Type B pancreatic cell (in vitro differentiated cells): Measurements from ENCODE around the gene PYROXD2. TPM values are rescaled to one million over a fixed set of nuclear protein-coding genes. Genes with fewer than 3 reads are reported as not detected.

Source experiments
- DNase-seq: peaks from one replicate; pipeline ENCODE4 v3.0.0; 2021; ENCODE audit warnings: mixed read lengths; ENCODE audit not compliant: unreplicated experiment; ENCODE audit errors: extremely low spot score
- H3K27ac Mint-ChIP-seq: 2 replicates; pipeline ENCODE4 v1.8.0; 2021; ENCODE audit warnings: mild to moderate bottlenecking, mixed read lengths
- H3K27me3 Mint-ChIP-seq: 2 replicates; pipeline ENCODE4 v1.8.0; 2021; ENCODE audit warnings: mixed read lengths
- H3K36me3 Mint-ChIP-seq: 2 replicates; pipeline ENCODE4 v1.8.0; 2021; ENCODE audit warnings: mixed read lengths
- H3K4me1 Mint-ChIP-seq: one replicate; pipeline ENCODE4 v1.8.0; 2021; ENCODE audit warnings: mixed read lengths; ENCODE audit not compliant: unreplicated experiment
- H3K4me3 Mint-ChIP-seq: 2 replicates; pipeline ENCODE4 v1.8.0; 2021; ENCODE audit warnings: mild to moderate bottlenecking, mixed read lengths
- H3K9me3 Mint-ChIP-seq: 2 replicates; pipeline ENCODE4 v1.8.0; 2021; ENCODE audit warnings: mixed read lengths
- total RNA-seq: library from RNA; stranded (reverse); gene quantifications from 2 replicates; pipeline ENCODE4 v1.2.1, GENCODE V29; 2021; ENCODE audit warnings: low replicate concordance
- TF ChIP-seq, protein P1 (sequence below): fragments of 200-600 bp; sonication (generic); conservative IDR thresholded peaks from 2 replicates; pipeline ENCODE4 v1.5.0; 2021; ENCODE audit warnings: antibody characterized with exemption, mild to moderate bottlenecking

PYROXD2 gene
- total RNA-seq, 1 donor from 2014 or later = 14.9 TPM

GRCh38 chr10:98364432-98365102, 50.4 kb downstream of the PYROXD2 start:
- H3K27me3 Mint-ChIP-seq = peaks cover 10% of the 10 kb centered on the region
- H3K4me3 Mint-ChIP-seq = no peak overlapping the region
- peaks cover 11% of the 10 kb centered on the region for H3K9me3 Mint-ChIP-seq
- no peak for DNase-seq
- H3K4me1 Mint-ChIP-seq = peaks cover 49% of the 10 kb centered on the region
- peak overlapping the region; percentile 66 for H3K27ac Mint-ChIP-seq
- H3K36me3 Mint-ChIP-seq = no peaks in the 10 kb centered on the region
- TF ChIP-seq, protein P1, sequence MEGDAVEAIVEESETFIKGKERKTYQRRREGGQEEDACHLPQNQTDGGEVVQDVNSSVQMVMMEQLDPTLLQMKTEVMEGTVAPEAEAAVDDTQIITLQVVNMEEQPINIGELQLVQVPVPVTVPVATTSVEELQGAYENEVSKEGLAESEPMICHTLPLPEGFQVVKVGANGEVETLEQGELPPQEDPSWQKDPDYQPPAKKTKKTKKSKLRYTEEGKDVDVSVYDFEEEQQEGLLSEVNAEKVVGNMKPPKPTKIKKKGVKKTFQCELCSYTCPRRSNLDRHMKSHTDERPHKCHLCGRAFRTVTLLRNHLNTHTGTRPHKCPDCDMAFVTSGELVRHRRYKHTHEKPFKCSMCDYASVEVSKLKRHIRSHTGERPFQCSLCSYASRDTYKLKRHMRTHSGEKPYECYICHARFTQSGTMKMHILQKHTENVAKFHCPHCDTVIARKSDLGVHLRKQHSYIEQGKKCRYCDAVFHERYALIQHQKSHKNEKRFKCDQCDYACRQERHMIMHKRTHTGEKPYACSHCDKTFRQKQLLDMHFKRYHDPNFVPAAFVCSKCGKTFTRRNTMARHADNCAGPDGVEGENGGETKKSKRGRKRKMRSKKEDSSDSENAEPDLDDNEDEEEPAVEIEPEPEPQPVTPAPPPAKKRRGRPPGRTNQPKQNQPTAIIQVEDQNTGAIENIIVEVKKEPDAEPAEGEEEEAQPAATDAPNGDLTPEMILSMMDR = no peak

DNA sequence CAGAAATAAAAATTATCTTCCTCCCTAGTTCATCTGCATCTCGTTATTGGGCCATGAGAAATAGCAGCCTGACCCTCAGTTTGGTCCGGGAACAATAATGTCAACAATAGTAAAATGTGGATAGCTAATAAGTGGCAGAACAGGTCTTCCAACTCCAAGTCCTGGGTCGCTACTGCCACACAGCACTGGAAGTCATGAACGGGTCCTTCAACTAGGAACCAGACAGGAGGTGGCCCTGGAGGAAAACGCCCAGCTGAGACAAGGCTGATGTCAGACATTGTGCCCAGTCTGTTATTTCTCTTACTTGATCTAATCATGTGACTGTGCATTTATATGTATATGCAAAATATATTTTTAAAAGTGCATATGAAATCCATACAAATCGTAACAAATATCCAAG, 51.8 kb downstream of the PYROXD2 start:
- TF ChIP-seq, protein P1 = no peak
- peaks cover 7% of the 10 kb centered on the region for H3K27me3 Mint-ChIP-seq
- no peak overlapping the region for H3K4me3 Mint-ChIP-seq
- peaks cover 48% of the 10 kb centered on the region for H3K4me1 Mint-ChIP-seq
- H3K36me3 Mint-ChIP-seq = no peaks in the 10 kb centered on the region
- DNase-seq = no peak
- peaks cover 12% of the 10 kb centered on the region for H3K9me3 Mint-ChIP-seq
- H3K27ac Mint-ChIP-seq = peak overlapping the region; percentile 64

DNA sequence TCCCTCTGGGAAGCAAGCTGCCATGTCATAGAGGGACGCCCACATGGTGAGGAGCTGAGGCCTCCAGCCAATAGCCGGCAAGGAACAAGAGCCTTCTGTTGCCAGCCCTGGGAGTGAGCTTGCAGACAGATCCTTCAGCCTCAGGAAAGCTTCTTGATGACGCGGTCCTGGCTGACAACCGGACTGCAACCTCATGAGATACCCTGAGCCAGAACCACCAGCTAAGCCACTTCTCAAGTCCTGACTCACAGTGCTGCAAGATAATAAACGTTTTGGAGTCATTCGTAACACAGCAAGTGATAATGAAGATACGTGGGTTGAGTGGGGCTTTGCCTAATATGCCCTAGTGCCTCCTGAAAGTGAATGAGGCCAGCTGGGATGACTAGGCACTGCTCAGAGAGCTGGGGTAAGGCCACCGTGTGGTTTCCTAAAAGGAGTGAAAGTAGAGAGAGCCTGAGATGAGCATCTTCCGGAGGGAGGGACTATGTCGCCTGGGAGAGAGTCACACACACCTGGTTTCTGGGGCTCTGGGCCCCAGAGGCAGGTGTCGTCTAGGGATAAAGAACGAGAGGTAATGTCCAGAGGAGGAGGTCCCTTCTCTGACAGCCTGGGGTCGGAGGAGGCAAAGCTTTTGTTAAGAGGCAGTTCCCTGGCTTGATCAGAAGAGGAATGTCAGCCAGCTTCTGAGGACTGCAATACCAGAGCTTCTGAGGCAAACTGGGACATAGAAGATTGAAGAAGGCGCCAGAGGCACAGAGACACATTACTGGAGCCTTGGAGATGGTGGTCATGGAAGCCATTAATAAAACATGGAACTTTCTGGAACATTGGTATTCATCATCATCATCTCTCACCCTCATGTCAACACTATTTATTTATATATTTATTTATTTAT, 53.6 kb downstream of the PYROXD2 start:
- Mint-ChIP-seq H3K4me1 (peaks cover 46% of the 10 kb centered on the region), H3K9me3 (peaks cover 9% of the 10 kb centered on the region), H3K27me3 (no peaks in the 10 kb centered on the region), H3K36me3 (no peaks in the 10 kb centered on the region), H3K4me3 (peak overlapping the region; percentile 58), H3K27ac (peak overlapping the region; percentile 61)
- no peak for DNase-seq
- TF ChIP-seq, protein P1 = no peak

DNA sequence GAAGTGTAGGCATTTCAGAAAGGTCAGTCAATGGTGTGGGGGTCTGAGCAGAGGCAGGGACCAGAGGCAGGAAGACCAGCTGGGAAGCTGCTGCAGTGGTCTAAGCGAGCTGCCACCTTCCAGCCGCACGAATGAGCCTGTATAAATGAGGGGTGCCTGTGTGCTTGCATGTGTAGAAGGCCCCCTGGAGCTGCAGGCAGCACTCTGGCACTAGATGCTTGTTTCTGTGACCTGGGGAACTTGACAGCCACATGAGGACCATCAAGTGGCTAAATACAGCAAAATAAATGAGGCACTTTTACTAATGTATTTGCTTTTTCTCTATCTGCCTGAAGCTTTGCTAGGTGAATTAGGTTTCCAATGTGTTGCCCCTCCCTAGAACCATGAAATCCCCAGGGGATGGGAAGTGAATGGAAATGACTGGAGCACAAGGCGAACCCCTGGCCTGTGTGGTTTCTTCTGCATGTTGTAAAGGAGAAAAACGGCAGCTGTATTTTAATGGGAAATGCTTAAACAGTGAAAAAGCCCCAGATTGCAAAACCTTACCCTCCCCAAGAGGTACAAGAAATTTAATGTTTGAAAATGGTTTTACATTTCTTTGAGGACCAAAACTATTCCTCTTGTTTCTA, 57.7 kb downstream of the PYROXD2 start:
- Mint-ChIP-seq H3K4me1 (peaks cover 28% of the 10 kb centered on the region), H3K4me3 (no peak overlapping the region), H3K27me3 (peaks cover 13% of the 10 kb centered on the region), H3K36me3 (no peaks in the 10 kb centered on the region), H3K27ac (peak overlapping the region; percentile 30), H3K9me3 (peaks cover 9% of the 10 kb centered on the region)
- no peak for DNase-seq
- TF ChIP-seq, protein P1 = no peak

DNA sequence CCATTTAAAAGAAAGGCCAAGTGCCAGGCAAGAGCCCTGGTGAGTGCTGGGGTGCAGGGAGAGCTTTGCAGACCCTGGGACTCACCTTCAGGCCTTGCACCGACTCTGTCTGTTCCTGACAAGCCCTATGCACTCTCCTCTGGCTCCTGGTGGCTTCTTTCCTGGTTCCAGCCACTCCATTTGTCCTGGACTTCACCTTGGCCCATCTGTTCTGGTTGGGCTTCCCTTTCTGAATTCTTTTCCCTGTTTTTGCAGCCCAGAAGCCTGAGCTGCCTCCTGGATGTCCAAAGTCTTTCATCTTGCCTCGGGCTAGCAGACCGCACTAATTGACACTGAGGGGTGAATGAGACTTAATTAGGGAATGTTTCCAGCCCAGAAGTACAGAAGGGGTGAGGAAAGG, 60.5 kb downstream of the PYROXD2 start:
- H3K27me3 Mint-ChIP-seq = peaks cover 19% of the 10 kb centered on the region
- peaks cover 33% of the 10 kb centered on the region for H3K4me1 Mint-ChIP-seq
- peaks cover 5% of the 10 kb centered on the region for H3K9me3 Mint-ChIP-seq
- H3K4me3 Mint-ChIP-seq = no peak overlapping the region
- TF ChIP-seq, protein P1 = no peak
- no peak overlapping the region for H3K27ac Mint-ChIP-seq
- H3K36me3 Mint-ChIP-seq = no peaks in the 10 kb centered on the region
- DNase-seq = no peak
